ENCODE measurements around the gene KRTAP10-3. TPM values are rescaled to one million over a fixed set of nuclear protein-coding genes. Genes with fewer than 3 reads are reported as not detected.
A peak's percentile ranks its signal among the peaks of the same experiment; 100 is the strongest.

Gene KRTAP10-3
- total and polyA plus RNA-seq, 2 donors (not counting 3 experiments of a cell fraction or from before 2014, with no cell fraction given) = not detected

DNA sequence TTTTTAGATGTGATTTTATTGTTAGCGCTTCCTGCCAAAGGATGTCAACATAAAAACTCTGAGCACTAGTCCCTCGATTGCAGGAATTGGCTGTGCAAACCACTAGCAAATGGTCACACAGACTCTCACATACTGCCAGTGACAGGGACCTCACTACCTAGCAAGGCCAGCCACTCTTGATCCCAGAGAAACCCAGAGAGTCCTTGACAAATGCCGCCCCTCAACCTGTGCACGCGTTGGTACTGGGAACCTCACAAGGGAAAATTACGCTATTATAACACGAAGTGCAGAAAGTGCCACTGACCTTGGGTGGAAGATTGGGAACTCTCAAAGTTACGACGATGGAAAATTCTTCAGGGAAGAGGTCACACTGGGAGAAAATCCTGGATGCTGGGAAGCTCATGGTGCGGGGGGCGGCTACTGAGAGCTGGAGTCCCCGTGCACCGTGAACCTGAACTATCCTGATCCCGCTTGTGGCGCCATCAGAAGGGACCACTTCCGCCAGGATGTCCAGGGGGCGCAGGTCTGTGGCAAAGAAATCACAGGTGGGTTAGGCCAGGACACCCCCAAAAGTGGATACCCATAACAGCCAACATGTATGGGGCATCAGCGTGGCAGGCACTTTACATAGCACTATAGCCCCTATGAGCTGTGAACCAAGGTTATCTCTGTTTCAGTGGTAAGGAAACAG, 9.0 kb upstream of the KRTAP10-3 start:
- H3K4me3 ChIP-seq (replicated peaks in 1 of 3; ENCODE audit: insufficient read depth in 1 of 3, low read depth in 1 of 3, low read length in 3 of 3) = no peak overlapping the region
- H3K9ac ChIP-seq (replicated peaks; ENCODE audit: extremely low read depth, insufficient read depth, low read length) = no peak overlapping the region
- no peak for DNase-seq (ENCODE audit: low read depth, low spot score)
- intact Hi-C loops (cut with micrococcal nuclease) = no loop called here
- no peaks in the 10 kb centered on the region for H3K36me3 ChIP-seq (ENCODE audit: control insufficient read depth in 2 of 2, extremely low read depth in 1 of 2, insufficient read depth in 2 of 2, low read length in 2 of 2)
- no peak for TF ChIP-seq POLR2AphosphoS5 (IDR thresholded peaks at IDR 0.05; ENCODE audit: insufficient read depth, low read depth, low read length)
- H2AFZ ChIP-seq (ENCODE audit: low read depth, low read length) = no peak overlapping the region
- no peak overlapping the region for H3K27ac ChIP-seq (ENCODE audit: insufficient read depth, low read depth, low read length)
- H3K27me3 ChIP-seq (ENCODE audit: control insufficient read depth in 2 of 2, insufficient read depth in 2 of 2, low read length in 2 of 2) = peaks cover 0 to 3% of the 10 kb centered on the region in 2 experiments
- dilution Hi-C loops (cut with MboI; ENCODE audit: extremely low pct_ligation_motif_present, low sequenced_read_pairs) = no loop called here
- CTCF ChIA-PET = interaction anchor here (0.9 kb wide), 1 partner anchor 225 kb away, joined by 3 read pairs; no protein-coding TSS in a partner anchor
- POLR2A ChIA-PET = no interaction called here
- no peak overlapping the region for H3K4me2 ChIP-seq (ENCODE audit: insufficient read depth, low read length)
- H3K9me3 ChIP-seq (replicated peaks; ENCODE audit: control insufficient read depth, insufficient read depth, low read length) = no peaks in the 10 kb centered on the region
- H3K4me1 ChIP-seq (ENCODE audit: control insufficient read depth, extremely low read depth, insufficient read depth, low read length) = no peaks in the 10 kb centered on the region
- no peaks in the 10 kb centered on the region for H3K79me2 ChIP-seq (ENCODE audit: control insufficient read depth, insufficient read depth, low read length)
- BruUV-seq (replicated peaks) = no TSS peak
- no peaks in the 10 kb centered on the region for H4K20me1 ChIP-seq (replicated peaks; ENCODE audit: control insufficient read depth, extremely low read depth, insufficient read depth, low read length)
- no peak for FAIRE-seq
- H3K9me1 ChIP-seq (replicated peaks; ENCODE audit: control insufficient read depth, extremely low read depth, insufficient read depth, low read length) = no peaks in the 10 kb centered on the region

GRCh38 chr21:44566403-44566802, 7.8 kb upstream of the KRTAP10-3 start:
- FAIRE-seq (peak; percentile 21), DNase-seq (ENCODE audit: low read depth, low spot score) (no peak)
- no peaks in the 10 kb centered on the region for H3K9me3 ChIP-seq (replicated peaks; ENCODE audit: control insufficient read depth, insufficient read depth, low read length)
- H3K9me1 ChIP-seq (replicated peaks; ENCODE audit: control insufficient read depth, extremely low read depth, insufficient read depth, low read length) = no peaks in the 10 kb centered on the region
- no peak overlapping the region for H3K9ac ChIP-seq (replicated peaks; ENCODE audit: extremely low read depth, insufficient read depth, low read length)
- no peaks in the 10 kb centered on the region for H3K79me2 ChIP-seq (ENCODE audit: control insufficient read depth, insufficient read depth, low read length)
- H3K4me3 ChIP-seq (replicated peaks in 1 of 3; ENCODE audit: insufficient read depth in 1 of 3, low read depth in 1 of 3, low read length in 3 of 3) = no peak overlapping the region
- TF ChIP-seq GATA2 (IDR thresholded peaks at IDR 0.05; ENCODE audit: insufficient read depth, insufficient read length, low read depth, low read length) (no peak), POLR2A (IDR thresholded peaks at IDR 0.05; ENCODE audit: low read depth, low read length) (no peak), MYC (IDR thresholded peaks at IDR 0.05; ENCODE audit: low read depth, low read length) (no peak), POLR2AphosphoS5 (IDR thresholded peaks at IDR 0.05; ENCODE audit: insufficient read depth, low read depth, low read length) (no peak), FOS (IDR thresholded peaks at IDR 0.05; ENCODE audit: borderline replicate concordance, insufficient read depth, low read length) (no peak), EZH2 (IDR thresholded peaks at IDR 0.05; ENCODE audit: borderline replicate concordance, low read depth, low read length, severe bottlenecking) (no peak), MAX (IDR thresholded peaks at IDR 0.05; ENCODE audit: insufficient read depth, insufficient read length) (no peak), JUN (IDR thresholded peaks at IDR 0.05; ENCODE audit: borderline replicate concordance, insufficient read depth, insufficient read length, low read depth) (no peak), CTCF (IDR thresholded peaks at IDR 0.05; ENCODE audit: extremely low read depth in 1 of 2, insufficient read depth in 1 of 2, low read depth in 1 of 2, low read length in 2 of 2) (no peak)
- dilution Hi-C loops (cut with MboI; ENCODE audit: extremely low pct_ligation_motif_present, low sequenced_read_pairs) = no loop called here
- H3K4me1 ChIP-seq (ENCODE audit: control insufficient read depth, extremely low read depth, insufficient read depth, low read length) = no peaks in the 10 kb centered on the region
- H3K4me2 ChIP-seq (ENCODE audit: insufficient read depth, low read length) = no peak overlapping the region
- H3K27ac ChIP-seq (ENCODE audit: insufficient read depth, low read depth, low read length) = no peak overlapping the region
- BruUV-seq (replicated peaks) = no TSS peak
- peaks cover 0 to 3% of the 10 kb centered on the region in 2 experiments for H3K27me3 ChIP-seq (ENCODE audit: control insufficient read depth in 2 of 2, insufficient read depth in 2 of 2, low read length in 2 of 2)
- no peaks in the 10 kb centered on the region for H4K20me1 ChIP-seq (replicated peaks; ENCODE audit: control insufficient read depth, extremely low read depth, insufficient read depth, low read length)
- intact Hi-C loops (cut with micrococcal nuclease) = no loop called here
- ChIA-PET CTCF (no interaction called here), POLR2A (no interaction called here)
- H3K36me3 ChIP-seq (ENCODE audit: control insufficient read depth in 2 of 2, extremely low read depth in 1 of 2, insufficient read depth in 2 of 2, low read length in 2 of 2) = no peaks in the 10 kb centered on the region
- H2AFZ ChIP-seq (ENCODE audit: low read depth, low read length) = no peak overlapping the region
